Epithelial cell of proximal tubule (primary cell): Measurements from ENCODE around the gene MTUS2. TPM values are rescaled to one million over a fixed set of nuclear protein-coding genes. Genes with fewer than 3 reads are reported as not detected.

Experiments
- DNase-seq: peaks from one replicate; pipeline ENCODE4 v3.0.0-alpha.2; 2011; ENCODE audit warnings: low read depth
- H3K4me3 ChIP-seq: 2 replicates; pipeline ENCODE4 v1.5.1; 2011; ENCODE audit warnings: low read depth, mild to moderate bottlenecking, low read length
- CTCF ChIP-seq: conservative IDR thresholded peaks from 2 replicates; pipeline ENCODE4 v1.5.1; 2012; ENCODE audit warnings: low read depth, mild to moderate bottlenecking, low read length
- total RNA-seq: library from RNA; depleted of rRNA; stranded (reverse); fragments of >200 nt; gene quantifications from 2 replicates; pipeline ENCODE4 v1.2.3, GENCODE V29; 2015

Gene MTUS2
- total RNA-seq, 1 donor from 2014 or later = not detected

GRCh38 chr13:29402166-29402636 lies 582.1 kb downstream of the MTUS2 start:
- TF ChIP-seq CTCF = no peak
- no peak for DNase-seq
- no peak overlapping the region for H3K4me3 ChIP-seq

GRCh38 chr13:29405401-29405800 lies 585.3 kb downstream of the MTUS2 start:
- no peak for DNase-seq
- H3K4me3 ChIP-seq = no peak overlapping the region
- no peak for TF ChIP-seq CTCF

GRCh38 chr13:29411481-29411880 lies 591.3 kb downstream of the MTUS2 start:
- TF ChIP-seq CTCF = no peak

GRCh38 chr13:29418026-29418425 lies 597.9 kb downstream of the MTUS2 start:
- H3K4me3 ChIP-seq = no peak overlapping the region

More at GRCh38 chr13:29411481-29411880, 591.3 kb downstream of the MTUS2 start:
- DNase-seq = no peak
- no peak overlapping the region for H3K4me3 ChIP-seq

GRCh38 chr13:29421118-29421517 lies 601.0 kb downstream of the MTUS2 start:
- no peak for DNase-seq
- no peak for TF ChIP-seq CTCF
- H3K4me3 ChIP-seq = no peak overlapping the region

More at GRCh38 chr13:29418026-29418425, 597.9 kb downstream of the MTUS2 start:
- no peak for TF ChIP-seq CTCF
- no peak for DNase-seq

GRCh38 chr13:29422015-29422414 lies 601.9 kb downstream of the MTUS2 start:
- TF ChIP-seq CTCF = no peak
- no peak for DNase-seq

GRCh38 chr13:29423050-29423449 lies 602.9 kb downstream of the MTUS2 start:
- no peak for DNase-seq
- no peak for TF ChIP-seq CTCF

More at GRCh38 chr13:29422015-29422414, 601.9 kb downstream of the MTUS2 start:
- H3K4me3 ChIP-seq = no peak overlapping the region

More at GRCh38 chr13:29423050-29423449, 602.9 kb downstream of the MTUS2 start:
- no peak overlapping the region for H3K4me3 ChIP-seq
